ENCODE data around the gene EMP1.

- TF ChIP-seq CTCF (IDR thresholded peaks at IDR 0.05) (no peak), POLR2A (IDR thresholded peaks at IDR 0.05) (no peak), EP300 (IDR thresholded peaks at IDR 0.05) (no peak)
Observed at GRCh38 chr12:13197032-13197431, 506 bp downstream of the EMP1 start.
